ENCODE results near the gene EAPP. TPM values are rescaled to one million over a fixed set of nuclear protein-coding genes. Genes with fewer than 3 reads are reported as not detected.
"Not testable (repeated sequence)": the region's sequence is repeated elsewhere in the genome, so short reads cannot be mapped to it uniquely, and the experiment has no call there.

The EAPP gene
- total RNA-seq, 1 experiment from 2014 or later: 63.5 TPM

- H3K36me3 ChIP-seq (ENCODE audit: insufficient read depth, low read length): peaks cover 49% of the 10 kb centered on the region
- H3K27me3 ChIP-seq (ENCODE audit: low read length); H3K4me2 ChIP-seq (ENCODE audit: low read depth, low read length, poor library complexity, severe bottlenecking); H3K9me2 ChIP-seq (replicated peaks; ENCODE audit: insufficient read depth, low read length); DNase-seq; H3K79me2 ChIP-seq (ENCODE audit: low read length); H2AFZ ChIP-seq (ENCODE audit: low read length); H3K27ac ChIP-seq (ENCODE audit: low read length); H3K9me3 ChIP-seq (ENCODE audit: low read length); H3K4me1 ChIP-seq (ENCODE audit: low read length); H4K20me1 ChIP-seq (ENCODE audit: insufficient read depth, low read depth, low read length); H3K9ac ChIP-seq (ENCODE audit: low read length); H3K4me3 ChIP-seq (ENCODE audit: low read length): not testable (repeated sequence)
Measured at GRCh38 chr14:34524216-34524615, 15.3 kb downstream of the EAPP start.

- Histone ChIP-seq H3K9me2 (replicated peaks; ENCODE audit: insufficient read depth, low read length) (no peaks in the 10 kb centered on the region), H3K4me1 (ENCODE audit: low read length) (no peaks in the 10 kb centered on the region), H3K9ac (ENCODE audit: low read length) (no peak overlapping the region), H2AFZ (ENCODE audit: low read length) (no peak overlapping the region), H3K27me3 (ENCODE audit: low read length) (no peaks in the 10 kb centered on the region), H4K20me1 (ENCODE audit: insufficient read depth, low read depth, low read length) (no peaks in the 10 kb centered on the region), H3K4me3 (ENCODE audit: low read length) (no peak overlapping the region), H3K9me3 (ENCODE audit: low read length) (no peaks in the 10 kb centered on the region), H3K36me3 (ENCODE audit: insufficient read depth, low read length) (peaks cover 48% of the 10 kb centered on the region), H3K79me2 (ENCODE audit: low read length) (no peaks in the 10 kb centered on the region), H3K4me2 (ENCODE audit: low read depth, low read length, poor library complexity, severe bottlenecking) (no peak overlapping the region), H3K27ac (ENCODE audit: low read length) (no peak overlapping the region)
- DNase-seq: no peak
Measured at GRCh38 chr14:34522496-34522895, 17.0 kb downstream of the EAPP start.

GRCh38 chr14:34521071-34521470, 18.4 kb downstream of the EAPP start:
- H3K4me1 ChIP-seq (ENCODE audit: low read length); H2AFZ ChIP-seq (ENCODE audit: low read length); H3K27ac ChIP-seq (ENCODE audit: low read length); H3K27me3 ChIP-seq (ENCODE audit: low read length); H3K9ac ChIP-seq (ENCODE audit: low read length); H3K79me2 ChIP-seq (ENCODE audit: low read length); H3K9me3 ChIP-seq (ENCODE audit: low read length); H3K4me3 ChIP-seq (ENCODE audit: low read length); H4K20me1 ChIP-seq (ENCODE audit: insufficient read depth, low read depth, low read length); DNase-seq; H3K9me2 ChIP-seq (replicated peaks; ENCODE audit: insufficient read depth, low read length); H3K4me2 ChIP-seq (ENCODE audit: low read depth, low read length, poor library complexity, severe bottlenecking): not testable (repeated sequence)
- peaks cover 49% of the 10 kb centered on the region for H3K36me3 ChIP-seq (ENCODE audit: insufficient read depth, low read length)

- H3K9ac ChIP-seq (ENCODE audit: low read length); H2AFZ ChIP-seq (ENCODE audit: low read length); DNase-seq; H3K9me2 ChIP-seq (replicated peaks; ENCODE audit: insufficient read depth, low read length); H3K79me2 ChIP-seq (ENCODE audit: low read length); H3K4me2 ChIP-seq (ENCODE audit: low read depth, low read length, poor library complexity, severe bottlenecking); H3K27ac ChIP-seq (ENCODE audit: low read length); H4K20me1 ChIP-seq (ENCODE audit: insufficient read depth, low read depth, low read length); H3K4me3 ChIP-seq (ENCODE audit: low read length); H3K9me3 ChIP-seq (ENCODE audit: low read length); H3K27me3 ChIP-seq (ENCODE audit: low read length); H3K4me1 ChIP-seq (ENCODE audit: low read length): not testable (repeated sequence)
- peaks cover 50% of the 10 kb centered on the region for H3K36me3 ChIP-seq (ENCODE audit: insufficient read depth, low read length)
Measured at GRCh38 chr14:34520304-34520970, 19.1 kb downstream of the EAPP start.

GRCh38 chr14:34507884-34508283, 31.6 kb downstream of the EAPP start:
- Histone ChIP-seq H3K4me1 (ENCODE audit: low read length) (no peaks in the 10 kb centered on the region), H3K9ac (ENCODE audit: low read length) (no peak overlapping the region), H3K36me3 (ENCODE audit: insufficient read depth, low read length) (no peaks in the 10 kb centered on the region), H3K79me2 (ENCODE audit: low read length) (no peaks in the 10 kb centered on the region), H3K27ac (ENCODE audit: low read length) (no peak overlapping the region), H3K9me3 (ENCODE audit: low read length) (no peaks in the 10 kb centered on the region), H3K9me2 (replicated peaks; ENCODE audit: insufficient read depth, low read length) (no peaks in the 10 kb centered on the region), H3K4me3 (ENCODE audit: low read length) (no peak overlapping the region), H2AFZ (ENCODE audit: low read length) (no peak overlapping the region), H3K27me3 (ENCODE audit: low read length) (no peaks in the 10 kb centered on the region), H3K4me2 (ENCODE audit: low read depth, low read length, poor library complexity, severe bottlenecking) (no peak overlapping the region), H4K20me1 (ENCODE audit: insufficient read depth, low read depth, low read length) (no peaks in the 10 kb centered on the region)
- DNase-seq: no peak

- Histone ChIP-seq H3K4me1 (ENCODE audit: low read length) (no peaks in the 10 kb centered on the region), H3K27ac (ENCODE audit: low read length) (no peak overlapping the region), H3K9me2 (replicated peaks; ENCODE audit: insufficient read depth, low read length) (no peaks in the 10 kb centered on the region), H3K9ac (ENCODE audit: low read length) (no peak overlapping the region), H3K4me3 (ENCODE audit: low read length) (no peak overlapping the region), H3K36me3 (ENCODE audit: insufficient read depth, low read length) (no peaks in the 10 kb centered on the region), H3K79me2 (ENCODE audit: low read length) (no peaks in the 10 kb centered on the region), H4K20me1 (ENCODE audit: insufficient read depth, low read depth, low read length) (no peaks in the 10 kb centered on the region), H3K9me3 (ENCODE audit: low read length) (no peaks in the 10 kb centered on the region), H2AFZ (ENCODE audit: low read length) (no peak overlapping the region), H3K4me2 (ENCODE audit: low read depth, low read length, poor library complexity, severe bottlenecking) (no peak overlapping the region), H3K27me3 (ENCODE audit: low read length) (no peaks in the 10 kb centered on the region)
- no peak for DNase-seq
Measured at GRCh38 chr14:34507459-34507858, 32.0 kb downstream of the EAPP start.

GRCh38 chr14:34505124-34505491, 34.4 kb downstream of the EAPP start:
- H3K79me2 ChIP-seq (ENCODE audit: low read length); H3K9me3 ChIP-seq (ENCODE audit: low read length); H4K20me1 ChIP-seq (ENCODE audit: insufficient read depth, low read depth, low read length); H3K4me2 ChIP-seq (ENCODE audit: low read depth, low read length, poor library complexity, severe bottlenecking); H2AFZ ChIP-seq (ENCODE audit: low read length); H3K27ac ChIP-seq (ENCODE audit: low read length); H3K4me3 ChIP-seq (ENCODE audit: low read length); H3K36me3 ChIP-seq (ENCODE audit: insufficient read depth, low read length); H3K27me3 ChIP-seq (ENCODE audit: low read length); H3K4me1 ChIP-seq (ENCODE audit: low read length); DNase-seq; H3K9me2 ChIP-seq (replicated peaks; ENCODE audit: insufficient read depth, low read length); H3K9ac ChIP-seq (ENCODE audit: low read length): not testable (repeated sequence)

- not testable (repeated sequence) for H3K4me3 ChIP-seq (ENCODE audit: low read length); H3K36me3 ChIP-seq (ENCODE audit: insufficient read depth, low read length); H3K27ac ChIP-seq (ENCODE audit: low read length); H2AFZ ChIP-seq (ENCODE audit: low read length); H3K4me2 ChIP-seq (ENCODE audit: low read depth, low read length, poor library complexity, severe bottlenecking); H3K4me1 ChIP-seq (ENCODE audit: low read length); H3K9ac ChIP-seq (ENCODE audit: low read length); H3K9me2 ChIP-seq (replicated peaks; ENCODE audit: insufficient read depth, low read length); DNase-seq; H3K79me2 ChIP-seq (ENCODE audit: low read length); H4K20me1 ChIP-seq (ENCODE audit: insufficient read depth, low read depth, low read length); H3K27me3 ChIP-seq (ENCODE audit: low read length); H3K9me3 ChIP-seq (ENCODE audit: low read length)
Measured at GRCh38 chr14:34504027-34504426, 35.5 kb downstream of the EAPP start.
